Measurements from ENCODE around the gene IGSF21.
"Not testable (repeated sequence)": the region's sequence is repeated elsewhere in the genome, so short reads cannot be mapped to it uniquely, and the experiment has no call there.

IGSF21 gene

GRCh38 chr1:18148461-18148860 lies 40.9 kb downstream of the IGSF21 start:
- DNase-seq = no peak

- no peak for DNase-seq
Observed at GRCh38 chr1:18149027-18149641, 41.5 kb downstream of the IGSF21 start.

- no peak for DNase-seq
Observed at GRCh38 chr1:18151436-18152122, 44.0 kb downstream of the IGSF21 start.

GRCh38 chr1:18154430-18155194 lies 47.0 kb downstream of the IGSF21 start:
- no peak for DNase-seq

- no peak for DNase-seq
Observed at GRCh38 chr1:18155881-18156385, 48.3 kb downstream of the IGSF21 start.

GRCh38 chr1:18157352-18157751 lies 49.8 kb downstream of the IGSF21 start:
- DNase-seq = no peak

- DNase-seq = no peak
Observed at GRCh38 chr1:18157968-18158367, 50.4 kb downstream of the IGSF21 start.

- no peak for DNase-seq
Observed at GRCh38 chr1:18158714-18159113, 51.1 kb downstream of the IGSF21 start.

GRCh38 chr1:18160290-18160942 lies 52.8 kb downstream of the IGSF21 start:
- DNase-seq = peak; percentile 59

GRCh38 chr1:18161690-18162089 lies 54.1 kb downstream of the IGSF21 start:
- DNase-seq = no peak

- not testable (repeated sequence) for DNase-seq
Observed at GRCh38 chr1:18165640-18166039, 58.0 kb downstream of the IGSF21 start.

- no peak for DNase-seq
Observed at GRCh38 chr1:18166341-18166740, 58.7 kb downstream of the IGSF21 start.

GRCh38 chr1:18166929-18167328 lies 59.3 kb downstream of the IGSF21 start:
- peak; percentile 4 for DNase-seq

- no peak for DNase-seq
Observed at GRCh38 chr1:18170444-18170843, 62.8 kb downstream of the IGSF21 start.

GRCh38 chr1:18174037-18174436 lies 66.4 kb downstream of the IGSF21 start:
- no peak for DNase-seq

GRCh38 chr1:18175051-18175450 lies 67.5 kb downstream of the IGSF21 start:
- DNase-seq = no peak

- DNase-seq = peak; percentile 4
Observed at GRCh38 chr1:18175530-18176377, 68.2 kb downstream of the IGSF21 start.

GRCh38 chr1:18176619-18177018 lies 69.0 kb downstream of the IGSF21 start:
- no peak for DNase-seq

GRCh38 chr1:18178111-18178510 lies 70.5 kb downstream of the IGSF21 start:
- DNase-seq = no peak

- no peak for DNase-seq
Observed at GRCh38 chr1:18179009-18179408, 71.4 kb downstream of the IGSF21 start.

GRCh38 chr1:18182398-18183160 lies 75.0 kb downstream of the IGSF21 start:
- DNase-seq = no peak
